Trophoblast cell (in vitro differentiated cells and primary cell): ENCODE results near the gene PIGL.

ENCODE experiments used
- DNase-seq, 2 donors: peaks; one replicate each; pipeline ENCODE4 v3.0.0-alpha.2; 2016
- H2AFZ ChIP-seq: 2 replicates; pipeline ENCODE4 v1.6.1; 2013; ENCODE audit warnings: low read length, moderate library complexity, mild to moderate bottlenecking; ENCODE audit not compliant: insufficient read depth, poor library complexity
- H2AK5ac ChIP-seq: 2 replicates; pipeline ENCODE4 v1.6.1; 2013; ENCODE audit warnings: mild to moderate bottlenecking, low read length
- H2BK120ac ChIP-seq: 2 replicates; pipeline ENCODE4 v1.6.1; 2013; ENCODE audit warnings: low read length, mild to moderate bottlenecking, moderate library complexity; ENCODE audit not compliant: insufficient read depth, poor library complexity
- H2BK12ac ChIP-seq: 2 replicates; pipeline ENCODE4 v1.6.1; 2013; ENCODE audit warnings: mild to moderate bottlenecking, low read length, moderate library complexity
- H2BK5ac ChIP-seq: 2 replicates; pipeline ENCODE4 v1.6.1; 2013; ENCODE audit warnings: low read length, low read depth, moderate library complexity, mild to moderate bottlenecking; ENCODE audit not compliant: poor library complexity
- H3K14ac ChIP-seq: 2 replicates; pipeline ENCODE4 v1.6.1; 2013; ENCODE audit warnings: mild to moderate bottlenecking, low read length
- H3K18ac ChIP-seq: 2 replicates; pipeline ENCODE4 v1.6.1; 2013; ENCODE audit warnings: mild to moderate bottlenecking, low read length
- H3K23ac ChIP-seq: 2 replicates; pipeline ENCODE4 v1.6.1; 2013; ENCODE audit warnings: low read length
- H3K27ac ChIP-seq: 2 replicates; pipeline ENCODE4 v1.5.1; 2013; ENCODE audit warnings: low read depth, mild to moderate bottlenecking, inconsistent platforms, low read length, moderate library complexity
- H3K27me3 ChIP-seq: 2 replicates; pipeline ENCODE4 v1.6.1; 2013; ENCODE audit warnings: inconsistent platforms, mild to moderate bottlenecking, low read length, moderate library complexity; ENCODE audit not compliant: insufficient read depth
- H3K36me3 ChIP-seq, 2 experiments: 1 replicate in 1 of 2; 2 replicates in 1 of 2; pipeline ENCODE4 v1.6.1; 2013; ENCODE audit warnings: low read length in 2 of 2, mild to moderate bottlenecking in 2 of 2, moderate library complexity in 1 of 2; ENCODE audit not compliant: insufficient read depth in 2 of 2, control insufficient read depth in 1 of 2
- H3K4ac ChIP-seq: 2 replicates; pipeline ENCODE4 v1.6.1; 2013; ENCODE audit warnings: low read depth, mild to moderate bottlenecking, low read length, moderate library complexity
- H3K4me1 ChIP-seq, 2 experiments: 1 replicate in 1 of 2; 2 replicates in 1 of 2; pipeline ENCODE4 v1.6.1; 2013; ENCODE audit warnings: low read length in 2 of 2, mild to moderate bottlenecking in 2 of 2, moderate library complexity in 1 of 2; ENCODE audit not compliant: insufficient read depth in 2 of 2, control insufficient read depth in 1 of 2
- H3K4me2 ChIP-seq: 2 replicates; pipeline ENCODE4 v1.6.1; 2013; ENCODE audit warnings: inconsistent platforms, mild to moderate bottlenecking, low read length, moderate library complexity
- H3K4me3 ChIP-seq: 2 replicates; pipeline ENCODE4 v1.5.1; 2013; ENCODE audit warnings: mild to moderate bottlenecking, low read depth, low read length, inconsistent platforms
- H3K79me1 ChIP-seq: one replicate; pipeline ENCODE4 v1.6.1; 2013; ENCODE audit warnings: low read length
- H3K79me2 ChIP-seq: 2 replicates; pipeline ENCODE4 v1.6.1; 2013; ENCODE audit warnings: low read length, mild to moderate bottlenecking; ENCODE audit not compliant: control insufficient read depth, insufficient read depth, poor library complexity
- H3K9ac ChIP-seq: 2 replicates; pipeline ENCODE4 v1.6.1; 2013; ENCODE audit warnings: mild to moderate bottlenecking, low read length
- H3K9me3 ChIP-seq: 2 replicates; pipeline ENCODE4 v1.6.1; 2013; ENCODE audit warnings: low read depth, mild to moderate bottlenecking, control low read depth, inconsistent platforms, low read length; ENCODE audit not compliant: insufficient read depth
- H4K12ac ChIP-seq: 2 replicates; pipeline ENCODE4 v1.6.1; 2013; ENCODE audit warnings: low read depth, mild to moderate bottlenecking, low read length, moderate library complexity
- H4K8ac ChIP-seq: 2 replicates; pipeline ENCODE4 v1.6.1; 2013; ENCODE audit warnings: low read depth, mild to moderate bottlenecking, low read length, moderate library complexity
- H4K91ac ChIP-seq: one replicate; pipeline ENCODE4 v1.6.1; 2013; ENCODE audit warnings: low read depth, mild to moderate bottlenecking, low read length, moderate library complexity
- WGBS: extraction: QIAGEN DNeasy Blood & Tissue Kit; methylation state at CpG from one replicate; pipeline ENCODE4 v1.1.7; 2013; ENCODE audit warnings: missing lambda C conversion rate; ENCODE audit not compliant: insufficient read length, insufficient coverage; ENCODE audit errors: extremely low coverage; 5-methylcytosine and 5-hydroxymethylcytosine counted together

PIGL gene

GRCh38 chr17:16214190-16215001 lies 2.6 kb upstream of the PIGL start:
- no peak overlapping the region for H2BK12ac ChIP-seq
- peaks cover 23% of the 10 kb centered on the region for H3K79me2 ChIP-seq
- peak overlapping the region; percentile 96 for H4K12ac ChIP-seq
- no peak for DNase-seq
- H2AFZ ChIP-seq: peak overlapping the region; percentile 91
- peak overlapping the region; percentile 88 for H3K27ac ChIP-seq
- H4K8ac ChIP-seq: peak overlapping the region; percentile 99
- no peak overlapping the region for H3K23ac ChIP-seq
- peak overlapping the region; percentile 98 for H3K4ac ChIP-seq
- H4K91ac ChIP-seq: peak overlapping the region; percentile 95
- H2AK5ac ChIP-seq: peak overlapping the region; percentile 42
- peak overlapping the region; percentile 99 for H3K14ac ChIP-seq
- peak overlapping the region; percentile 87 for H3K9ac ChIP-seq
- peak overlapping the region; percentile 94 for H3K4me2 ChIP-seq
- H2BK5ac ChIP-seq: peak overlapping the region; percentile 97
- H3K27me3 ChIP-seq: no peaks in the 10 kb centered on the region
- peak overlapping the region; percentile 97 for H3K4me3 ChIP-seq
- no peaks in the 10 kb centered on the region for H3K9me3 ChIP-seq
- peaks cover 4% of the 10 kb centered on the region in 2 experiments for H3K4me1 ChIP-seq
- peak overlapping the region; percentile 67 for H2BK120ac ChIP-seq
- peak overlapping the region; percentile 99 for H3K18ac ChIP-seq
- peaks cover 15% of the 10 kb centered on the region for H3K79me1 ChIP-seq
- no CpG with 5 or more reads among the region's 16 CpGs for WGBS
- H3K36me3 ChIP-seq: no peaks in the 10 kb centered on the region

- Histone ChIP-seq H2AK5ac (peak overlapping the region; percentile 42), H2BK12ac (no peak overlapping the region)
These were observed 2.1 kb upstream of the PIGL start for GRCh38 chr17:16215002-16215272.

GRCh38 chr17:16215273-16215964 lies 1.6 kb upstream of the PIGL start, which contains the start of gene NCOR1:
TSS of gene NCOR1 (minus strand) at chr17:16215534. CDS start at chr17:16194569, 20,965 bp downstream.
- Histone ChIP-seq H3K27me3 (no peaks in the 10 kb centered on the region), H3K23ac (no peak within 1 kb of the TSS), H3K79me2 (peaks cover 23% of the 10 kb centered on the region), H3K4me2 (peak within 1 kb of the TSS; percentile 94), H2AK5ac (peak within 1 kb of the TSS; percentile 42), H4K12ac (peak within 1 kb of the TSS; percentile 96), H3K4me3 (peak within 1 kb of the TSS; percentile 97), H3K14ac (peak within 1 kb of the TSS; percentile 99), H3K4ac (peak within 1 kb of the TSS; percentile 98), H2BK120ac (peak within 1 kb of the TSS; percentile 67), H2AFZ (peak within 1 kb of the TSS; percentile 91), H3K9me3 (no peaks in the 10 kb centered on the region), H2BK12ac (no peak within 1 kb of the TSS), H3K4me1 (peaks cover 4% of the 10 kb centered on the region in 2 experiments), H3K27ac (peak within 1 kb of the TSS; percentile 95), H3K79me1 (peaks cover 15% of the 10 kb centered on the region), H2BK5ac (peak within 1 kb of the TSS; percentile 97), H3K18ac (peak within 1 kb of the TSS; percentile 99), H4K91ac (peak within 1 kb of the TSS; percentile 95), H4K8ac (peak within 1 kb of the TSS; percentile 99), H3K36me3 (no peaks in the 10 kb centered on the region), H3K9ac (peak within 1 kb of the TSS; percentile 96)
- DNase-seq: peak; percentile 94 to 95
- no CpG with 5 or more reads among the region's 82 CpGs for WGBS

More at GRCh38 chr17:16215002-16215272, 2.1 kb upstream of the PIGL start:
- WGBS: no CpG with 5 or more reads among the region's 27 CpGs
- no peaks in the 10 kb centered on the region for H3K9me3 ChIP-seq
- peak overlapping the region; percentile 95 for H4K91ac ChIP-seq
- peak overlapping the region; percentile 87 for H3K9ac ChIP-seq
- no peaks in the 10 kb centered on the region for H3K36me3 ChIP-seq
- H3K4me1 ChIP-seq: peaks cover 4% of the 10 kb centered on the region in 2 experiments
- H3K79me1 ChIP-seq: peaks cover 15% of the 10 kb centered on the region
- H2BK120ac ChIP-seq: peak overlapping the region; percentile 67
- H3K23ac ChIP-seq: no peak overlapping the region
- H4K8ac ChIP-seq: peak overlapping the region; percentile 99
- H3K4ac ChIP-seq: peak overlapping the region; percentile 98
- peak overlapping the region; percentile 96 for H4K12ac ChIP-seq
- H2AFZ ChIP-seq: peak overlapping the region; percentile 91
- H2BK5ac ChIP-seq: peak overlapping the region; percentile 97
- peak overlapping the region; percentile 97 for H3K4me3 ChIP-seq
- peak overlapping the region; percentile 99 for H3K14ac ChIP-seq
- H3K18ac ChIP-seq: peak overlapping the region; percentile 99
- H3K27ac ChIP-seq: peak overlapping the region; percentile 88
- peak overlapping the region; percentile 94 for H3K4me2 ChIP-seq
- no peaks in the 10 kb centered on the region for H3K27me3 ChIP-seq
- H3K79me2 ChIP-seq: peaks cover 23% of the 10 kb centered on the region
- DNase-seq: peak; percentile 16 to 42

GRCh38 chr17:16215965-16216316 lies 1.1 kb upstream of the PIGL start:
- peak overlapping the region; percentile 82 for H2BK5ac ChIP-seq
- H3K18ac ChIP-seq: peak overlapping the region; percentile 83
- H4K91ac ChIP-seq: peak overlapping the region; percentile 76
- H2AK5ac ChIP-seq: no peak overlapping the region
- H3K14ac ChIP-seq: peak overlapping the region; percentile 92
- H3K4me3 ChIP-seq: peak overlapping the region; percentile 80
- H3K9ac ChIP-seq: peak overlapping the region; percentile 96
- H3K27ac ChIP-seq: peak overlapping the region; percentile 95
- H3K79me1 ChIP-seq: peaks cover 15% of the 10 kb centered on the region
- peak overlapping the region; percentile 81 for H2AFZ ChIP-seq
- H4K8ac ChIP-seq: peak overlapping the region; percentile 96
- H4K12ac ChIP-seq: peak overlapping the region; percentile 86
- no peaks in the 10 kb centered on the region for H3K36me3 ChIP-seq
- H3K79me2 ChIP-seq: peaks cover 23% of the 10 kb centered on the region
- no peak overlapping the region for H2BK12ac ChIP-seq
- no CpG with 5 or more reads among the region's 22 CpGs for WGBS
- H3K4me2 ChIP-seq: peak overlapping the region; percentile 90
- peak overlapping the region; percentile 65 for H2BK120ac ChIP-seq
- DNase-seq: peak; percentile 2 to 38
- H3K23ac ChIP-seq: no peak overlapping the region
- H3K9me3 ChIP-seq: no peaks in the 10 kb centered on the region
- no peaks in the 10 kb centered on the region for H3K27me3 ChIP-seq
- H3K4me1 ChIP-seq: peaks cover 4% of the 10 kb centered on the region in 2 experiments
- peak overlapping the region; percentile 84 for H3K4ac ChIP-seq
